ENCODE measurements around the gene CTIF.

The CTIF gene

DNA sequence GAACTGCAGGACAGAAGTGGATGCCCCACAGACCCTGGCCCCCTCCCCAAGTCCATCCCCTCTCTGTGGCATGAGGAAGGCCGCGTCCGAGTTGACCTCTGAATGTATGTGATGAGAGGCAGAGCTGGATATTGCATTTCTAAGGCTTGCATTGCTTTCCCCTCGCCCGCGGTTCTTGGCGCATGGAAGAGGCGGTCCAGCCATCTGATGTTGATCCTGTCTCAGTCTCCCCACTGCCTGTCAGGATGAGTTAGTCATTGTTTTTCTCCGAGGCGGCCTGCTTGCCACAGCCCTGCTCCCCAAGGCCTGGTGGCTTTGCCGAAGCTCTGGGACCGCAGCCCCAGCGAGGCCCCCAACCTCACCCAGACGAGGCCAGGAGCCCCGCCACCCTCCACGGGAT lies 323.3 kb downstream of the CTIF start:
- Histone ChIP-seq H3K23ac (ENCODE audit: low read depth, low read length, poor library complexity) (no peak overlapping the region), H2BK12ac (ENCODE audit: low read length) (no peak overlapping the region), H4K8ac (ENCODE audit: low read depth, low read length) (no peak overlapping the region), H3K27ac (replicated peaks; ENCODE audit: low read length) (no peak overlapping the region), H3K4me1 (ENCODE audit: control insufficient read depth in 2 of 2, insufficient read depth in 1 of 2, low read depth in 1 of 2, low read length in 2 of 2) (peaks cover 32 to 36% of the 10 kb centered on the region in 2 donors), H2AFZ (ENCODE audit: low read length) (no peak overlapping the region), H3K9ac (ENCODE audit: low read depth, low read length, poor library complexity) (no peak overlapping the region), H3K79me1 (ENCODE audit: low read depth, low read length) (no peaks in the 10 kb centered on the region), H3K18ac (ENCODE audit: low read length) (peak overlapping the region; percentile 41), H2BK5ac (ENCODE audit: low read length) (no peak overlapping the region), H3K14ac (ENCODE audit: low read length) (no peak overlapping the region), H2BK15ac (ENCODE audit: low read length) (peak overlapping the region; percentile 44), H2BK120ac (ENCODE audit: low read depth, low read length) (no peak overlapping the region), H3K9me3 (replicated peaks in 1 of 2; ENCODE audit: control insufficient read depth in 2 of 2, insufficient read depth in 1 of 2, low read depth in 1 of 2, low read length in 2 of 2) (peaks cover 4 to 6% of the 10 kb centered on the region in 2 donors), H3K4ac (ENCODE audit: low read length) (no peak overlapping the region), H3K4me2 (ENCODE audit: insufficient read depth, low read length, poor library complexity, severe bottlenecking) (no peak overlapping the region), H4K91ac (ENCODE audit: low read depth, low read length, poor library complexity) (no peak overlapping the region), H2AK5ac (ENCODE audit: low read depth, low read length) (peak overlapping the region; percentile 30), H3K27me3 (ENCODE audit: control insufficient read depth in 3 of 3, insufficient read depth in 3 of 3, low read depth in 1 of 3, low read length in 3 of 3) (peaks cover 0 to 2% (median 0%) of the 10 kb centered on the region in 3 experiments), H3K36me3 (replicated peaks in 1 of 2; ENCODE audit: control insufficient read depth in 2 of 2, insufficient read depth in 2 of 2, low read length in 2 of 2) (peaks cover 0 to 4% of the 10 kb centered on the region in 2 donors), H3K4me3 (ENCODE audit: low read length in 2 of 2) (no peak overlapping the region)
- no peak for DNase-seq (ENCODE audit: low spot score)
- WGBS, 2 donors (ENCODE audit: extremely low coverage in 2 of 2, insufficient read length in 2 of 2, insufficient replicate concordance in 1 of 2): no CpG with 5 or more reads among the region's 16 CpGs

DNA sequence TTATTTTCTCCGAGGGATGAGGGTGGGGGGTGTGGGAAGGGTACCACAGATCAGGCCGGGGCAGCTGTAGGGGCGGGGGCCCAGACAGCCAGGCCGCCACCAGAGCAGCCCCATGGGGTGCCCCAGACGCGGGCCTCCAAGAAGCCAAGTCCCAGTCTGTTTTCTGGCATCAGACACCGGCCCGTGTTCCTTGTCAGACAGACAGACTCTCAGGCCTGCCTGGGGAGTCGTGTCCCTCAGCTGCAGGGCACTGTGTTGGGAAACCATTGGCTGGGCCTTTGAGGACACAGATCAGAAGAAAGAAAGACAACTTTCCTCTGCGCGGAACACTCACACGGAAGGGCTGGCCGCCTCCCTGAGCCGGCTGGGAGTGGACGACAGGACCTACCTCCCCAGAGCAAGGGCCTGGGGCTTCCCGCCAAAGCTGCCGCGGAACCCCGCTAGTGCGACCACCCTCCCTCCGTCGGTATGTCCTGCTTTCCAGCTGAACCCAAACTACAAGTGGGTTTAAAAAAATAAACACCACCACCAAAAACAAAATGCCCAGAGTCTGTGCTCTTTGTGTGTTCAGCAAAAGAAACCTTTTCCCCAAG lies 323.9 kb downstream of the CTIF start:
- no peak overlapping the region for H3K4me3 ChIP-seq (ENCODE audit: low read length in 2 of 2)
- no peak overlapping the region for H3K14ac ChIP-seq (ENCODE audit: low read length)
- peak overlapping the region; percentile 69 for H2BK12ac ChIP-seq (ENCODE audit: low read length)
- no peak overlapping the region for H4K8ac ChIP-seq (ENCODE audit: low read depth, low read length)
- no peak overlapping the region for H3K4me2 ChIP-seq (ENCODE audit: insufficient read depth, low read length, poor library complexity, severe bottlenecking)
- peaks cover 32 to 36% of the 10 kb centered on the region in 2 donors for H3K4me1 ChIP-seq (ENCODE audit: control insufficient read depth in 2 of 2, insufficient read depth in 1 of 2, low read depth in 1 of 2, low read length in 2 of 2)
- no peak overlapping the region for H2AFZ ChIP-seq (ENCODE audit: low read length)
- H3K18ac ChIP-seq (ENCODE audit: low read length): peak overlapping the region; percentile 46
- peak overlapping the region; percentile 64 for H2BK15ac ChIP-seq (ENCODE audit: low read length)
- H2BK120ac ChIP-seq (ENCODE audit: low read depth, low read length): peak overlapping the region; percentile 83
- H3K36me3 ChIP-seq (replicated peaks in 1 of 2; ENCODE audit: control insufficient read depth in 2 of 2, insufficient read depth in 2 of 2, low read length in 2 of 2): peaks cover 0 to 2% of the 10 kb centered on the region in 2 donors
- no peak for DNase-seq (ENCODE audit: low spot score)
- H3K4ac ChIP-seq (ENCODE audit: low read length): no peak overlapping the region
- no peaks in the 10 kb centered on the region for H3K79me1 ChIP-seq (ENCODE audit: low read depth, low read length)
- H3K9me3 ChIP-seq (replicated peaks in 1 of 2; ENCODE audit: control insufficient read depth in 2 of 2, insufficient read depth in 1 of 2, low read depth in 1 of 2, low read length in 2 of 2): peaks cover 4 to 6% of the 10 kb centered on the region in 2 donors
- peaks cover 0 to 2% (median 0%) of the 10 kb centered on the region in 3 experiments for H3K27me3 ChIP-seq (ENCODE audit: control insufficient read depth in 3 of 3, insufficient read depth in 3 of 3, low read depth in 1 of 3, low read length in 3 of 3)
- H3K27ac ChIP-seq (replicated peaks; ENCODE audit: low read length): no peak overlapping the region
- H3K9ac ChIP-seq (ENCODE audit: low read depth, low read length, poor library complexity): no peak overlapping the region
- no peak overlapping the region for H2BK5ac ChIP-seq (ENCODE audit: low read length)
- WGBS, 2 donors (ENCODE audit: extremely low coverage in 2 of 2, insufficient read length in 2 of 2, insufficient replicate concordance in 1 of 2): no CpG with 5 or more reads among the region's 22 CpGs
- no peak overlapping the region for H3K23ac ChIP-seq (ENCODE audit: low read depth, low read length, poor library complexity)
- H4K91ac ChIP-seq (ENCODE audit: low read depth, low read length, poor library complexity): no peak overlapping the region
- H2AK5ac ChIP-seq (ENCODE audit: low read depth, low read length): peak overlapping the region; percentile 40

DNA sequence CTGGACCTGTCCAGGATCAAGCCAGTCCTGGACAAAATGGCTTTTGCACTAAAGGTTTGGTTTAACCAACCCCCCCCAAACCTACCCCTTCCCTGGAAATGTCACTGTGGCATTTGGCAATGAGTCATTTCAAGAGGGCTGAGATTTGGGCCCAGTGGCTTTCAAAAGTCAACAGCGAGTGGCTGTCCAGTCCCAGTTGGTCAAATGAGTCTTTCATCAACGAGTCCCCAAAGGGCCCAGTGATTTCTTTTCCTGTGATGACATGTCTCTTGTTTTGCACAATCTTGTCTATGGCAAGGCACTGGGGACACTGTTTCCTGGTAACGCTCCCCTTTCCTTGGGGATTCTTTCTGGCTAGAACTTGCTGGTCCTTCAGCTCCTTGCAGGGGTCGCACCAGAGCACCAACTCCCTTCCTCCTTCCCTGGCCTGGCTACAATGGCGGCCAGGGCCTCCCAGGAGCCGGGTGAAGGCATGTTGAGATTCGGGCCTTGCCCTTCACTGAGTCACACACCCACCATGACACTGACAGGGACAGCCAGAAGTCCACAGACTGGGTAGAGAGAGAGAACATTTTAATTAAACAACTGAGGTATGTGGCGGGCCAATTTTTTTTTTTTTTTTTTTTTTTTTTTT lies 324.7 kb downstream of the CTIF start:
- H3K27me3 ChIP-seq (ENCODE audit: control insufficient read depth in 3 of 3, insufficient read depth in 3 of 3, low read depth in 1 of 3, low read length in 3 of 3): no peaks in the 10 kb centered on the region

DNA sequence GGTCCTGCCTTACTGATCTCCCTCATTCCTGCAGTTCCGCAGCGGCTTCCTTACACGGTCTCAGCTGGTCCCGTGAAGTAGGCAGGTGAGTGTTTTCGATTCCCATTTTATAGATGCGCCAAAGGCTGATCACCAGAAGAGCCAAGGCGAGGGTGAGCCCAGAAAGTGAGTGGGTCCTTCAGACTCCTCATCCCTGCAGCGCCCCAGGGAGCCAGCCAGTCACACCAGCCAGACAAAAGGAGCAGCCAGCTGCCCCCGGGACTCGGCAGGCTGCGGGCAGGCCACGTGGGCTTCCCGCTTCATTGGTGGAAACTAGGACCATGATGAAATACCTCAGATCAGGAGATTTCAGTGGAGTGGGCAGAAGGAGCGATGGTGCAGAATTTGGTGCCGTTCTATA lies 326.0 kb downstream of the CTIF start:
- Histone ChIP-seq H3K18ac (ENCODE audit: low read length) (no peak overlapping the region), H3K79me1 (ENCODE audit: low read depth, low read length) (no peaks in the 10 kb centered on the region), H3K23ac (ENCODE audit: low read depth, low read length, poor library complexity) (no peak overlapping the region), H3K36me3 (replicated peaks in 1 of 2; ENCODE audit: control insufficient read depth in 2 of 2, insufficient read depth in 2 of 2, low read length in 2 of 2) (peaks cover 0 to 2% of the 10 kb centered on the region in 2 donors), H3K9me3 (replicated peaks in 1 of 2; ENCODE audit: control insufficient read depth in 2 of 2, insufficient read depth in 1 of 2, low read depth in 1 of 2, low read length in 2 of 2) (peaks cover 4 to 6% of the 10 kb centered on the region in 2 donors), H3K27me3 (ENCODE audit: control insufficient read depth in 3 of 3, insufficient read depth in 3 of 3, low read depth in 1 of 3, low read length in 3 of 3) (no peaks in the 10 kb centered on the region), H3K4me3 (ENCODE audit: low read length in 2 of 2) (no peak overlapping the region), H3K4me2 (ENCODE audit: insufficient read depth, low read length, poor library complexity, severe bottlenecking) (no peak overlapping the region), H2AFZ (ENCODE audit: low read length) (no peak overlapping the region), H3K27ac (replicated peaks; ENCODE audit: low read length) (no peak overlapping the region), H3K4ac (ENCODE audit: low read length) (no peak overlapping the region), H4K91ac (ENCODE audit: low read depth, low read length, poor library complexity) (no peak overlapping the region), H2BK120ac (ENCODE audit: low read depth, low read length) (no peak overlapping the region), H2BK15ac (ENCODE audit: low read length) (no peak overlapping the region), H3K4me1 (ENCODE audit: control insufficient read depth in 2 of 2, insufficient read depth in 1 of 2, low read depth in 1 of 2, low read length in 2 of 2) (peaks cover 22 to 35% of the 10 kb centered on the region in 2 donors), H2BK12ac (ENCODE audit: low read length) (no peak overlapping the region), H2AK5ac (ENCODE audit: low read depth, low read length) (no peak overlapping the region), H3K9ac (ENCODE audit: low read depth, low read length, poor library complexity) (no peak overlapping the region), H4K8ac (ENCODE audit: low read depth, low read length) (no peak overlapping the region), H3K14ac (ENCODE audit: low read length) (no peak overlapping the region), H2BK5ac (ENCODE audit: low read length) (no peak overlapping the region)
- WGBS, 2 donors (ENCODE audit: extremely low coverage in 2 of 2, insufficient read length in 2 of 2, insufficient replicate concordance in 1 of 2): no CpG with 5 or more reads among the region's 15 CpGs
- DNase-seq (ENCODE audit: low spot score): no peak

More for the DNA sequence above, 324.7 kb downstream of the CTIF start:
- Histone ChIP-seq H3K27ac (replicated peaks; ENCODE audit: low read length) (no peak overlapping the region), H3K23ac (ENCODE audit: low read depth, low read length, poor library complexity) (no peak overlapping the region), H3K4me2 (ENCODE audit: insufficient read depth, low read length, poor library complexity, severe bottlenecking) (no peak overlapping the region), H2BK12ac (ENCODE audit: low read length) (no peak overlapping the region), H3K4ac (ENCODE audit: low read length) (no peak overlapping the region), H2BK120ac (ENCODE audit: low read depth, low read length) (no peak overlapping the region), H3K36me3 (replicated peaks in 1 of 2; ENCODE audit: control insufficient read depth in 2 of 2, insufficient read depth in 2 of 2, low read length in 2 of 2) (peaks cover 0 to 2% of the 10 kb centered on the region in 2 donors), H2BK5ac (ENCODE audit: low read length) (no peak overlapping the region), H3K18ac (ENCODE audit: low read length) (no peak overlapping the region), H3K79me1 (ENCODE audit: low read depth, low read length) (no peaks in the 10 kb centered on the region), H3K9ac (ENCODE audit: low read depth, low read length, poor library complexity) (no peak overlapping the region), H3K9me3 (replicated peaks in 1 of 2; ENCODE audit: control insufficient read depth in 2 of 2, insufficient read depth in 1 of 2, low read depth in 1 of 2, low read length in 2 of 2) (peaks cover 4 to 6% of the 10 kb centered on the region in 2 donors), H2AK5ac (ENCODE audit: low read depth, low read length) (peak overlapping the region; percentile 40), H4K8ac (ENCODE audit: low read depth, low read length) (no peak overlapping the region), H2BK15ac (ENCODE audit: low read length) (no peak overlapping the region), H3K14ac (ENCODE audit: low read length) (no peak overlapping the region), H2AFZ (ENCODE audit: low read length) (no peak overlapping the region), H3K4me3 (ENCODE audit: low read length in 2 of 2) (no peak overlapping the region), H3K4me1 (ENCODE audit: control insufficient read depth in 2 of 2, insufficient read depth in 1 of 2, low read depth in 1 of 2, low read length in 2 of 2) (peaks cover 32 to 38% of the 10 kb centered on the region in 2 donors), H4K91ac (ENCODE audit: low read depth, low read length, poor library complexity) (no peak overlapping the region)
- DNase-seq (ENCODE audit: low spot score): no peak
- WGBS, 2 donors (ENCODE audit: extremely low coverage in 2 of 2, insufficient read length in 2 of 2, insufficient replicate concordance in 1 of 2): no CpG with 5 or more reads among the region's 8 CpGs
